Measurements from ENCODE around the gene LRSAM1.

Gene LRSAM1

DNA sequence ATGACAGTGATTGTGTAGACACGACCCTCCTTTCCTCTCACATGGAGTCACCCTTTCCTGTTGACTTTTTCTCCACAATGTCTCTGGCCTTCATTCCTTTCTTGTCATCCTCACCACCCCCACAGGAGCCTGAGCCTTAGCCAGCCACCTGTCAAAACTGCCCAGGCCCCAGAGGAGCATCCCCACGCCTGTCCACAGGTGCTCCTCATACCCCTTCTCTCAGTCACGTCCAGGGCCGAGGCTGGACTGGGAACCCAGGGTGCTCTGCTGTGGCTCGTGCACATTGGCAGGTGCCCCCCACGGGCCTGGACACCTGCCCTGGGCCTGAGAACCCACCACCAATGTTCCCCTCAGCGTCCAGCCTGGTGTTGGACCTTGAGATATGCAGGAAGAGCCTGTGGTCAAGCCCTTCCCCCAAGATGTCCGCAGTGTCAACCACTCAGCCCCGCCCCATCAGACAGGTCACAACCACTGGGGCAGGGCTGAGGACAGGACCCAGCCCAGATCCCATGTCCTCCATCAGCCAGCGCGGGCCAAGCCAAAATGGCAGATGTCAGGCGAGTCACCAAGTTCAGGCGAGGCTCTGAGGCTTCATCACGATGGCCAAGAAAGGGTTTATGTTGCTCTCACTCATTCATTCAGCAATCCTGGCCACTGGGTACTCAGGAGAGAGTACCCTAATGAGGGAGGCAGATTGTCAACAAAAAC lies 95.0 kb downstream of the LRSAM1 start:
- no peak for DNase-seq (ENCODE audit: low read depth)
- H3K4me3 ChIP-seq (ENCODE audit: control insufficient read depth, low read depth, low read length): no peak overlapping the region
- TF ChIP-seq, protein P1, sequence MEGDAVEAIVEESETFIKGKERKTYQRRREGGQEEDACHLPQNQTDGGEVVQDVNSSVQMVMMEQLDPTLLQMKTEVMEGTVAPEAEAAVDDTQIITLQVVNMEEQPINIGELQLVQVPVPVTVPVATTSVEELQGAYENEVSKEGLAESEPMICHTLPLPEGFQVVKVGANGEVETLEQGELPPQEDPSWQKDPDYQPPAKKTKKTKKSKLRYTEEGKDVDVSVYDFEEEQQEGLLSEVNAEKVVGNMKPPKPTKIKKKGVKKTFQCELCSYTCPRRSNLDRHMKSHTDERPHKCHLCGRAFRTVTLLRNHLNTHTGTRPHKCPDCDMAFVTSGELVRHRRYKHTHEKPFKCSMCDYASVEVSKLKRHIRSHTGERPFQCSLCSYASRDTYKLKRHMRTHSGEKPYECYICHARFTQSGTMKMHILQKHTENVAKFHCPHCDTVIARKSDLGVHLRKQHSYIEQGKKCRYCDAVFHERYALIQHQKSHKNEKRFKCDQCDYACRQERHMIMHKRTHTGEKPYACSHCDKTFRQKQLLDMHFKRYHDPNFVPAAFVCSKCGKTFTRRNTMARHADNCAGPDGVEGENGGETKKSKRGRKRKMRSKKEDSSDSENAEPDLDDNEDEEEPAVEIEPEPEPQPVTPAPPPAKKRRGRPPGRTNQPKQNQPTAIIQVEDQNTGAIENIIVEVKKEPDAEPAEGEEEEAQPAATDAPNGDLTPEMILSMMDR (IDR thresholded peaks at IDR 0.05; ENCODE audit: control insufficient read depth, insufficient read depth, low read depth, low read length, missing control alignments): no peak

DNA sequence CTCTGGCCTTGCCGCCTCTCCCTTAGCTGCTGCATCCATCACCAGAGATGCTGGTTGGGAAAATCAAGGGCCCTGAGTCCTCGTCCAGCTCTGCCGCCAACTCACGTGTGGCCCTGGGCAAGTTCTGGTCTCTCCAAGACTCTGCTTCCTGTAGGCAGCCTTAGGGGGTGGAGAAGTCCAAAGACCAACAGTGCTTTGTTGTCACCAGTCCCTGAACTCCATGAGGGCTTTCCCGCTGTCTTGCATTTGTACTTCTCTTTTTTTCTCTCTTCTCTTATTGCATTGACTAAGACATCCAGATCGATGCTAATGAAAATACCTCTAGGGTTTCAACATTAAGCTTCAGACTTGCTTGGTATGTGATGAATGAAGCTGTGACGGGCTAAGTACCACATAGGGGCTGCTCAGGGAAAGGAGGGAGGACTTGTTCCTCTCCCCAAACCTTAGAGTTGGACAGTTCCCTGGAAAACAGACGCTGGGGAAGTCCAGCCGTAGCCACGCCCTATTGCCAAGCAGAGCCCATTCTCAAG lies 97.1 kb downstream of the LRSAM1 start:
- no peak overlapping the region for H3K4me3 ChIP-seq (ENCODE audit: control insufficient read depth, low read depth, low read length)
- TF ChIP-seq, protein P1 (IDR thresholded peaks at IDR 0.05; ENCODE audit: control insufficient read depth, insufficient read depth, low read depth, low read length, missing control alignments): no peak
- no peak for DNase-seq (ENCODE audit: low read depth)

DNA sequence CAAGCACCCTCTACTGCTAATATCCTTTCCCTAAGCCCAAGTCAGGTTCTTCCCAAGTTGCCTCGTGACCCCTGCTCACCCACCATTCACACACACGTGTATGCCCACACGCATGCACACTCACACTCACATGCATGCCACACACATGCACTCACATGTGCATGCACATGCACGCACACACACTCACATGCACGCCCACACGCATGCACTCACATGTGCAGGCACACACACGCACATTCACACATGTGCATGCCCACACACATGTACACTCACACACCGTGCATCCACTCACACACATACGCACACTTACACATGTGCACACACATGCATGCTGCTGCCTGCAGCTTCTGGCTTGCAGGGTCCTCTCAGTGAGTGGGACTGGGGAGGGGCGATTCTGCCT lies 97.9 kb downstream of the LRSAM1 start:
- TF ChIP-seq, protein P1 (IDR thresholded peaks at IDR 0.05; ENCODE audit: control insufficient read depth, insufficient read depth, low read depth, low read length, missing control alignments): no peak
- no peak for DNase-seq (ENCODE audit: low read depth)

DNA sequence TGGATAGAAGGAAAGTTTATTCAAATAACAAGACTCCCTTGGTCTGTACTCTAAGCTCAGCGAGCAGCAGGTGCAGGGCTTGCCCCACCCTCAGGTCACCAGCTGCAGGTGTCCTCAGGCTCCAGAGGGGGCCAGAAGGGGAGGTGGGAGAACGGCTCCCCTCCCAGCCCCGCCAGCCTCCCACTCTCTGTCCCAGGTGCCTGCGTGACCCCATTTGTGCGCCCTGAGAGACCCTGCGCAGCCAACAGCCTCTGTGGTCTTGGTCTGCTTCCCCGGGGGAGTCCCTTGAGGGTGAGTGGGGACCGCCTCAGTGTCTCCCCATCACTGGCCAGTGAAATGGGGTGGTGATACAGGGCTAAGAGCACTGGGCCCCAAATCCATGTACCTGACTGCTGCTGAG lies 98.4 kb downstream of the LRSAM1 start:
- H3K4me3 ChIP-seq (ENCODE audit: control insufficient read depth, low read depth, low read length): no peak overlapping the region
- TF ChIP-seq, protein P1 (IDR thresholded peaks at IDR 0.05; ENCODE audit: control insufficient read depth, insufficient read depth, low read depth, low read length, missing control alignments): no peak
- DNase-seq (ENCODE audit: low read depth): no peak

More for the DNA sequence above, 97.9 kb downstream of the LRSAM1 start:
- H3K4me3 ChIP-seq (ENCODE audit: control insufficient read depth, low read depth, low read length): no peak overlapping the region

DNA sequence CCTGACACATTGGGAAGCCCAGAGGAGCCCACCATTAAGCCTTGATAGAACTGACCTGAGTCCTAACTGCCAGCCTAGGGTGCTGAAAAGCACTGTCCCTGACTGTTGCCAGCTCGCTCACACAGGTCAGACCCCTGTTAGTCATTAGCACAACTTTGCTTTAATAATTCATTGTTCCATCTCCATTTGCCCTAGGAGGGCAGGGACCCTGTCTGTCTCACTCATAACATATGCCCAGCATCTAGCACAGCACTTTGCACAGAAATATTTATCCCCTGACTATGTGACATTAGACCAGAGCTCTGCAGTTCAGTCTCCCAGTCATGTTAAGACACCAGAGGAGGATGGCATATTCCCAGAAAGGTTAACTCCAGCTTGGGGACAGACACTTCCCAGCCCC lies 99.0 kb downstream of the LRSAM1 start:
- no peak for DNase-seq (ENCODE audit: low read depth)
- H3K4me3 ChIP-seq (ENCODE audit: control insufficient read depth, low read depth, low read length): no peak overlapping the region
- TF ChIP-seq, protein P1 (IDR thresholded peaks at IDR 0.05; ENCODE audit: control insufficient read depth, insufficient read depth, low read depth, low read length, missing control alignments): no peak

DNA sequence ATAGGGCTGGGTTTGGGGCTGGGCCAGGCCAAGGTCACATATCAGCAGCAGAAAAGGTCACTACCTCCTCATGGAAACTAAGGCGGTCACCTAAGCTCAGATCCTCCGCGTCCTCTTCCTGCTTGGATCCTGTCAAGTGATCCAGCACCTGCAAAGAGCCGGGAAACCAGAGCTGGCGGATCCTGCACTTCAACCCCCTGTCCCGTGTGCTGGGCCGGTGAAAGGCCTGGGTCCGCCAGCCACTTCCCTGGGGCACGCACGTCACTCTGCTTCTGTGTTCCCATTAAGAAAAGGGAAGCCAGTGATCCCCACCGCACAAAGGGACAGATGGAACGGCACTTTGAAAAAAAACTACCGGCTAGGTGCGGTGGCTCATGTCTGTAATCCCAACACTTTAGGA lies 99.4 kb downstream of the LRSAM1 start:
- TF ChIP-seq, protein P1 (IDR thresholded peaks at IDR 0.05; ENCODE audit: control insufficient read depth, insufficient read depth, low read depth, low read length, missing control alignments): no peak
- DNase-seq (ENCODE audit: low read depth): no peak
- no peak overlapping the region for H3K4me3 ChIP-seq (ENCODE audit: control insufficient read depth, low read depth, low read length)
